Muscle of leg (tissue), 11 donors: ENCODE data around the gene COL11A1. TPM values are rescaled to one million over a fixed set of nuclear protein-coding genes. Genes with fewer than 3 reads are reported as not detected.
A peak's percentile ranks its signal among the peaks of the same experiment; 100 is the strongest.
"Not testable (repeated sequence)": the region's sequence is repeated elsewhere in the genome, so short reads cannot be mapped to it uniquely, and the experiment has no call there.

Experiments used
- DNase-seq: peaks from one replicate; pipeline ENCODE4 v3.0.0; 2013
- H3K27ac ChIP-seq: one replicate; pipeline ENCODE4 v1.5.1; 2013; ENCODE audit warnings: mild to moderate bottlenecking, low read length, control low read depth
- H3K27me3 ChIP-seq: one replicate; pipeline ENCODE4 v1.6.1; 2013; ENCODE audit warnings: low read length; ENCODE audit not compliant: control insufficient read depth, insufficient read depth
- H3K36me3 ChIP-seq: one replicate; pipeline ENCODE4 v1.6.1; 2013; ENCODE audit warnings: low read length; ENCODE audit not compliant: control insufficient read depth, insufficient read depth
- H3K4me1 ChIP-seq: one replicate; pipeline ENCODE4 v1.6.1; 2013; ENCODE audit warnings: low read length; ENCODE audit not compliant: control insufficient read depth, insufficient read depth
- H3K4me3 ChIP-seq: one replicate; pipeline ENCODE4 v1.5.1; 2013; ENCODE audit warnings: low read length, control low read depth
- H3K9me3 ChIP-seq: replicated peaks from 2 replicates; pipeline ENCODE4 v1.6.1; 2013; ENCODE audit warnings: low read depth, low read length; ENCODE audit not compliant: control insufficient read depth
- WGBS: methylation state at CpG from one replicate; pipeline ENCODE4 v1.1.5; 2013; ENCODE audit warnings: missing lambda C conversion rate; ENCODE audit not compliant: insufficient coverage; 5-methylcytosine and 5-hydroxymethylcytosine counted together
- polyA plus RNA-seq, 8 donors: library from polyadenylated mRNA; unstranded; fragments of 120-200 nt; gene quantifications; one replicate each; pipeline versions ENCODE4 v1.2.1 to v1.2.3, GENCODE V29; 2013; ENCODE audit warnings: inconsistent platforms in 1 of 8, low replicate concordance in 1 of 8; ENCODE audit not compliant: insufficient read length in 8 of 8, insufficient read depth in 1 of 8
- total RNA-seq: library from RNA; stranded (reverse); fragments of 120-200 nt; gene quantifications from one replicate; pipeline ENCODE4 v1.2.4, GENCODE V29; 2013

Gene COL11A1
- total and polyA plus RNA-seq, 9 donors, result 25.0 to 576 (median 122) TPM

DNA sequence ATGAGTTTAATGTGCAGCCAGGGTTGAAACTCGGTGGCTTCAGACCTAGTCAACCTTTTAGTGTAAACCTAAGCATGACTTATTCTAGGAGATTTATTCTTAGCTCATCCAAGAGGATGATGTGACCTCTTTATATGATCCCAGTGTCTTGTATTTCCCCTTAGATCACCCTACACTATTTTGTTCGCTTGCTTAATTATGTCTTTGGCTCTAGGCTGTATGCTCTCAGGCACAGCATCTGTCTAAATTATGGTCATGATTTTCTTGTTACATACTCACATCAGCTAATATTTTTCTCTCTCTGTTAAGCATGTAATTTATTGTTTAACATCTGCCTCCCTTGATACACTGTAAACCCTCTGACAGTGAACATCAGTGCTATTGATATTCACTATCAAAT lies 19.1 kb downstream of the COL11A1 start:
- WGBS, result 60% methylated on average over 1 of the region's 2 CpGs
- H3K27ac ChIP-seq, result no peak overlapping the region
- DNase-seq, result no peak
- no peaks in the 10 kb centered on the region for H3K27me3 ChIP-seq
- no peaks in the 10 kb centered on the region for H3K4me1 ChIP-seq
- H3K9me3 ChIP-seq, result no peaks in the 10 kb centered on the region
- H3K36me3 ChIP-seq, result no peaks in the 10 kb centered on the region
- H3K4me3 ChIP-seq, result no peak overlapping the region

DNA sequence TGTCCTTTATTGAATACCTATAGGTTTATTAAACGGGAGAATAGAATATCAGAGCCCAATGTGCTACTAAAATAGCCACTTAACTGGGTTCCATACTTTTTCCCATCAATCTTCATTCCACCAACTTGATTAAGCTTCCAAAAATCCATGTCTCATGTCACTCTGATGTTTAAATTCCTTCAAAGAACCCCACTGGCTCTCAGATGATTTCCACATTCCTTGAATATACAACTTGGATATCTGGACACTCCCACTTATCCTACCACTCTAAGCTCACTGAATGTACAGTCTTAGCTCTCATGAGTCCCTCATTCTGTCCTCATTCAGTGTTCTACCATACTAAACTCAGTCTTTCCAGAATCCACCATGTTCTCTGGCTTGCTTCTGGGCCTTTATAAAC lies 21.1 kb downstream of the COL11A1 start:
- DNase-seq, result no peak
- WGBS, result no CpG with 5 or more reads among the region's 1 CpG
- H3K9me3 ChIP-seq, result no peaks in the 10 kb centered on the region
- no peaks in the 10 kb centered on the region for H3K36me3 ChIP-seq
- no peaks in the 10 kb centered on the region for H3K4me1 ChIP-seq
- no peak overlapping the region for H3K27ac ChIP-seq
- H3K4me3 ChIP-seq, result no peak overlapping the region
- no peaks in the 10 kb centered on the region for H3K27me3 ChIP-seq

DNA sequence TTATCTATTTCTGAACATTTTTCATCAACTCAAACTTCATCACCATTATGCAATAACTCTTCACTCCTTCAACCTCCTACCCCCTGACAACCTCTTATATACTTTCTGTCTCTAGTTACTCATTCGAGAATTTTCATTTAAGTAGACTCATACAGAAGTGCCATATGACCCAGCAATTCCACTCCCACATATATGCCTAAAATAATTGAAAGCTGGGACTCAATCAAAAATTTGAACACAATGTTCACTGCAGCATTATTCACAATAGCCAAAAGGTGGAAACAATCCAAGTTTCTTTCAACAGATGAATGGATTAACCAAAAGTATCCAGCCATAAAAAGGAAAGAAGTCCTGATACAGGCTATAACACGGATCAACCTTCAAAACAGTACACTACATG lies 24.1 kb downstream of the COL11A1 start:
- DNase-seq, result no peak
- no peaks in the 10 kb centered on the region for H3K9me3 ChIP-seq
- H3K27ac ChIP-seq, result no peak overlapping the region
- H3K4me3 ChIP-seq, result no peak overlapping the region
- H3K27me3 ChIP-seq, result no peaks in the 10 kb centered on the region
- no peaks in the 10 kb centered on the region for H3K36me3 ChIP-seq
- no peaks in the 10 kb centered on the region for H3K4me1 ChIP-seq
- no CpG with 5 or more reads among the region's 2 CpGs for WGBS

GRCh38 chr1:103075316-103076000 lies 32.9 kb downstream of the COL11A1 start:
- no peak overlapping the region for H3K27ac ChIP-seq
- H3K36me3 ChIP-seq, result no peaks in the 10 kb centered on the region
- H3K4me3 ChIP-seq, result no peak overlapping the region
- no peaks in the 10 kb centered on the region for H3K9me3 ChIP-seq
- H3K27me3 ChIP-seq, result no peaks in the 10 kb centered on the region
- DNase-seq, result peak; percentile 90
- H3K4me1 ChIP-seq, result no peaks in the 10 kb centered on the region
- WGBS, result no CpG with 5 or more reads among the region's 2 CpGs

DNA sequence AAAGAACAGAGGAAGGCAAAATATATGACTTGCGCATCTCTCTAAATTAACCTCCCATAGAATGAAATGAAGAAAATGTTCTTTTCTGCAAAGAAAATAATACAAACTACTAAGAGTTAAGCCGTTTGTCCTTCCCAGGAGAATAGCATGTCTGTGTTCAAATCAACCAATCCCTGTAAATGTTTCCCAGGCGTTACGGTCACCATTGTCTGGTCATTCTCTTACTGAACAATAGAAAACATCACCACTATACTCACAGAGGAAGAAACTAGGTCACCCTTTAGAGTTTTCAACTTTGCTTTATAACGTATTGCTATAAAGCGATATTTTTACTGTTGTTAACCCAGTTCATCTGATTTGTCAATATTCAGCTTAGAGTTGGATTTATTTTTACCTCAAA lies 34.1 kb downstream of the COL11A1 start:
- H3K36me3 ChIP-seq, result no peaks in the 10 kb centered on the region
- no peaks in the 10 kb centered on the region for H3K9me3 ChIP-seq
- DNase-seq, result no peak
- WGBS, result 20% methylated on average over 1 of the region's 6 CpGs
- H3K27me3 ChIP-seq, result no peaks in the 10 kb centered on the region
- no peaks in the 10 kb centered on the region for H3K4me1 ChIP-seq
- no peak overlapping the region for H3K4me3 ChIP-seq
- no peak overlapping the region for H3K27ac ChIP-seq

- Histone ChIP-seq H3K27ac (no peak overlapping the region), H3K4me1 (no peaks in the 10 kb centered on the region), H3K4me3 (no peak overlapping the region), H3K36me3 (no peaks in the 10 kb centered on the region), H3K27me3 (no peaks in the 10 kb centered on the region), H3K9me3 (no peaks in the 10 kb centered on the region)
- DNase-seq, result no peak
- WGBS, result no CpG with 5 or more reads among the region's 2 CpGs
These were observed 39.1 kb downstream of the COL11A1 start for GRCh38 chr1:103069201-103069600.

GRCh38 chr1:103063921-103064320 lies 44.4 kb downstream of the COL11A1 start:
- H3K4me3 ChIP-seq, result no peak overlapping the region
- peak; percentile 20 for DNase-seq
- WGBS, result no CpG with 5 or more reads among the region's 2 CpGs
- H3K27ac ChIP-seq, result no peak overlapping the region
- no peaks in the 10 kb centered on the region for H3K36me3 ChIP-seq
- H3K9me3 ChIP-seq, result no peaks in the 10 kb centered on the region
- H3K4me1 ChIP-seq, result no peaks in the 10 kb centered on the region
- no peaks in the 10 kb centered on the region for H3K27me3 ChIP-seq

DNA sequence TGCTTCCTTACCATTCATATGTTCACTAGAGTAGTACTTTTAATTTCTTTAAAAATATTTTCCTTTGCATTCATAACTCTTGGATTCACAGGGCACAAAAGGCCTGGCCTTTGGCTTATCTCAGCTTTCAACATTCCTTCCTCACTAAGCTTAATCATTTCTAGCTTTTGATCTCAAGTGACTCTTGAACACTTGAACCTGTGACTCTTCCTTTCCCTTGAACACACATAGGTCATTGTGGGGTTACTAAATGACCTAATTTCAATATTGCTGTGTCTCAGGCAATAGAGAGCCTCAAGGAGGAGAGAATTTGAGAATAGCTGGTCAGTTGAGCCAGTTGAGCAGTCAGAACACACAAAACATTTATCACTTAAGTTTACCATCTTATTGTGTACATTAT lies 49.9 kb downstream of the COL11A1 start:
- H3K9me3 ChIP-seq, result no peaks in the 10 kb centered on the region
- DNase-seq, result no peak
- H3K27me3 ChIP-seq, result no peaks in the 10 kb centered on the region
- H3K4me3 ChIP-seq, result no peak overlapping the region
- no peaks in the 10 kb centered on the region for H3K36me3 ChIP-seq
- no peaks in the 10 kb centered on the region for H3K4me1 ChIP-seq
- H3K27ac ChIP-seq, result no peak overlapping the region

DNA sequence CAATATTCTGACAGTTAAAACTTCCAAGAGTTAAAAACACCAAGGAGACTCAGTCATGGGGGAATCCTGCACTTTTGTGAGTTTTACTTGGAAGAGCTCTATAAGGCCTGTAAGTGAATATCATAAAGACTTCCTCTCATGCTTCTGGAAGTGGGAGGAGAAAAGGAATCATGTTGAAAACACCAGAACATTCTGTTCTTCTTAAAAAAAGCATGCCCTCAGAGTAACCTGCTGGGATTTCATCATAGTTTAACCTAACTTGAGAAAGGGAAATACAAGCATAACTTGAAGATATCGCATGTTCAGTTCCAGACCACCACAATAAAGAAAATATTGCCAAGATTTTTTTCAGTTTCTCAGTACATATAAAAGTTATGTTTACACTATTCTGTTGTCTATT lies 51.9 kb downstream of the COL11A1 start:
- no peak for DNase-seq
- Histone ChIP-seq H3K9me3 (no peaks in the 10 kb centered on the region), H3K4me1 (no peaks in the 10 kb centered on the region), H3K4me3 (no peak overlapping the region), H3K27ac (no peak overlapping the region), H3K36me3 (no peaks in the 10 kb centered on the region), H3K27me3 (no peaks in the 10 kb centered on the region)
- no CpG with 5 or more reads among the region's 1 CpG for WGBS

GRCh38 chr1:103028110-103028509 lies 80.2 kb downstream of the COL11A1 start:
- H3K9me3 ChIP-seq, H3K4me3 ChIP-seq, H3K4me1 ChIP-seq, H3K27me3 ChIP-seq, H3K27ac ChIP-seq, DNase-seq, H3K36me3 ChIP-seq: not testable (repeated sequence)
- 96% methylated on average over 8 of the region's 13 CpGs for WGBS

DNA sequence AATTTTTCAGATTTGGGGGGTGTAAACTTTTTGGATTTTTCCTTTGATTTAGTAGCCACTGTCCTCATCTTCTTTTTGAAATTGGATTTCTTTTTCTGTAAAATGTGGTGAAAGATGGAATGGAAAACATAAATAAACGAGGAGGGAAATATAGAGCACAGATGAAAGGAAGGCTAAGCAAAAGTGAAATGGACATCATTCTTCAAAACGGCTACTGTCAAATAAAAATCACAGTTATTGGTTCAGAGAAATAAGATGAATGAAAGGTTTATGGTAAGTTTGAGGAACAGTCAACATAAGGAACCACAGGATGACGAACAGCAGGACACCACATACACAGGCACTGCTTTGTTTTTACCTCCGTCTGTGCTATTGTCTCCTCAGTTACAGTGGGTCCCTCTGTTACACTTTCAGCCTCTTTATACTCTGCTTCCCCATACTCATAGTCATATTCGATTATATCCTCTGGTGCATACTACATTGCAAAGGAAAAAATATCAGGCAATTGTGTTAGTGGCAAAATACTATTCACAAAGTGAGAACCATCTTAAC lies 82.4 kb downstream of the COL11A1 start:
- no CpG with 5 or more reads among the region's 5 CpGs for WGBS
- H3K36me3 ChIP-seq, result no peaks in the 10 kb centered on the region
- no peaks in the 10 kb centered on the region for H3K27me3 ChIP-seq
- no peaks in the 10 kb centered on the region for H3K4me1 ChIP-seq
- H3K27ac ChIP-seq, result no peak overlapping the region
- no peak overlapping the region for H3K4me3 ChIP-seq
- no peaks in the 10 kb centered on the region for H3K9me3 ChIP-seq
- no peak for DNase-seq
